Glomerular endothelial cell (primary cell): Measurements from ENCODE around the gene PPARGC1A. TPM values are rescaled to one million over a fixed set of nuclear protein-coding genes. Genes with fewer than 3 reads are reported as not detected.

Experiments
- DNase-seq: peaks from one replicate; pipeline ENCODE4 v3.0.0-alpha.2; 2011; ENCODE audit warnings: low read depth, low spot score; ENCODE audit errors: extremely low read depth
- total RNA-seq: library from RNA; depleted of rRNA; stranded (reverse); fragments of >200 nt; gene quantifications from 2 replicates; pipeline ENCODE4 v1.2.3, GENCODE V29; 2015

The PPARGC1A gene
- total RNA-seq, 1 donor from 2014 or later = 1.8 TPM

DNA sequence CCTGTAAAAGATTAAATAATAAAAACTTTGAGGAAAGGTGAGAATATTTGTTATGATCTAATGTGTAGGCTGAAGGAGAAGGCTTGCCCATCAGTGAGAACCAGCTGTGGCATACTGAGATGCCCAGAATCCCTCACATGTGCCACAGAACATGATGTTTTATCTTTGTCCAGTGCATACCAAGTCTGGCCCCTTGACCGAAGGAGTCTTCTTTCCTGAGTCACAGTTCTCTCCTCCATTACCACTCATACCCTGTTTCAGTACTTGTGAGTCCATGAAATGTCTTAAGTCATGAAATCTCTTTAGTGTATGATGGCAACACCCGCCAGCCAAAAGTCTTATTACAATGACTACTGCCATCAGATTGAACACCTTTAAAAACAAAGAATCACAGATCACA, 42.7 kb downstream of the PPARGC1A start:
- no peak for DNase-seq

- no peak for DNase-seq
Measured at GRCh38 chr4:23844961-23845360, 44.9 kb downstream of the PPARGC1A start.

- DNase-seq = no peak
Measured at GRCh38 chr4:23839279-23839678, 50.6 kb downstream of the PPARGC1A start.

GRCh38 chr4:23838607-23839006, 51.2 kb downstream of the PPARGC1A start:
- no peak for DNase-seq

- DNase-seq = no peak
Measured at GRCh38 chr4:23838131-23838530, 51.7 kb downstream of the PPARGC1A start.

- DNase-seq = no peak
Measured at GRCh38 chr4:23837371-23837770, 52.5 kb downstream of the PPARGC1A start.

DNA sequence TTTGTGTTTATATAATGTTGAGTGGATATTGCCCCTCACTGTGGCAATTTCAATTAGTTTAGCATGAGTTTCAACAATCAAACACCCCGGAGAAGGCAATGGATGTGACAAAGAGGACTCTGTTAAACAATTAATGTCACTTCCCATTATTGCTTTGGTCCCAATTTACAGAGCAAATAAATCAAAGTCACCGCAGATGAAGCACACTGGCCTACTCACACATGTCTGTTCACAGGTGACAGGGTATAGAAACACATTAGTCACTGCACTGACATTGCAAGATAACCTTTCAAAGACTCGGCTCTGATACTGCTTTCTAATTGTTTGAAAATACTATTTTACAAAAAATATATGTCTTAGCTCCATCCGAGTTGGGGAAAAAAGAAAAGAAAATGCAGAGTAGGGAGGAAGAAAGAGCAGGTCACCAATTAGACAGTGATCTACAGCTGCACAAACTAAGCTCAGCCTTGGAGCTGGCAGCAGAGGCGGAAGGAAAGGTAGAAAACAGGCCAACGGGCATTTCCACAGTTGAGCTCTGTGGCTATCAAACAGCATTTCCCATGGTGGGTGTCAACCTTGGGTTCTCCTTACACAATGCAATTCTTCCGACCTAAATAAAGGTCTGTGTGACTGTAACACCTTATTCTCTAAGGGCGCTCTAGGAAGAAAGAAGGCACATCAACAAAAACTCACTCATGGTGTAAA, 53.9 kb downstream of the PPARGC1A start:
- no peak for DNase-seq

DNA sequence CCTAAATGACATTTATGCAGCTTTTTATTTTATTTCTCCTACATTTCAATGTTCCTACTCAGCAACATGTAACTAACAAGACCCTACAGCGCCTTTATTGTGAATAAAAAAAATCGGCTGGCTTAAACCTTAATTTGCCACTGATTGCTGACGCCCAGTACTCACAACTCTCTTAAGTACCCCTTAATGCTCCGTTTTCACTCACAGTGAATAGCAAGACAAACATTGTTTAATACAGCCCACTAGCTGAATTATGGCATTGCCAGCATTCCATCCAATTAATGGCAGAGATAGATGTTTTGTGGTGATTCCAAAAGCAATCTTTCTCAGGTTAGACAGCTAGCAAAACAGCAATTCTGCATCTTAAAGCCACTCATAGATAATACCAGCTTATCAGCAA, 61.1 kb downstream of the PPARGC1A start:
- DNase-seq = no peak

DNA sequence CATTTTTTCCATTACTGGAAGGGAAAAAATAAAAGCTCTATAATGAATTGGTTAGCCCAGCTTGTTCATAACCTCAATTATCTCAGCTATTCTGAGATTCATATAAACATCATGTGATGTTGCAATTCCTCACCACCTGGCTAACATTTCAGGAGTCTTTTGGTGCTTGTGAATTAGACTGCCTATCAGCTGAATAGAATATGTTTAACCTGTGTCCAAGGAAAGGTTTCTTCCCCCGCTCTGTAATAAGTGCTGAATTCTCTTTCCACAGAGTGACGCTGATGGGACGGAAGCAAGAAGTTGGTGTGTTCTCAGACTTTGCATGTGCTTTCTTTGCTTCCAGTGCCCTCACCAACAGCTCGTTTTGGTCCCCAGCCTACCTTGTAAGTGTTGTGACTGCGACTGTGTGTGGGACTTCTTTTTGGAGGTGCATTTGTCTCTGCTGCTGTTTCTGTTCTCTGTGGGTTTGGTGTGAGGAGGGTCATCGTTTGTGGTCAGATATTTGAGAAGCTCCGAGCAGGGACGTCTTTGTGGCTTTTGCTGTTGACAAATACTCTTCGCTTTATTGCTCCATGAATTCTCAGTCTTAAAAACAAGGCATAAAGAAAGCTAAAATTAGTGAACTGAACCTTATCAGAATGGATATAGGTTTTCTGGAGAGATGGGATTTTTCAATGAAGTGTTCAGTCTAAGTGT, 61.7 kb downstream of the PPARGC1A start:
- DNase-seq = no peak

GRCh38 chr4:23822181-23822580, 67.7 kb downstream of the PPARGC1A start:
- DNase-seq = no peak

DNA sequence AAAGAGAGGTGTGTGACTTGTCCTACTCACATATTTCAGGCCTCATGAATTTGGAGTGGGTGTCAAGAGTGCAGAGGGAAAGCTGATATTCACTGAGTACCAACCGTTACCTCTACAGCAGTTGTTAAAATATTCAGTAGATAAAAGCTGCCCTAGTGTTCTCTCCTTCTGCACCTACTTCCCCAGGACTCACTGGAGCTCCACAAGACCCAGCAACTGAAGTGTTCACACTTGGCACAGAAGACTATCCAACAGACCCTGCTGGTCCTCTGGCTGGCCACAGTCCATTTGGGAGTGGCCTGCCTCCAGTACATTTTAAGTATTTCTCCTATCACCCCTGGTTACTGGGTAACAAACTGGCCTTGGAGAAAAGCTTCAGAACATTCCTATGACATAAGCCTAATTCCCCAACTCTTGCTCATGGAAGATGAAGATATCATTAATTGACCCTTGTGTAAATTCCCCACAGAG, 70.8 kb downstream of the PPARGC1A start:
- DNase-seq = no peak

DNA sequence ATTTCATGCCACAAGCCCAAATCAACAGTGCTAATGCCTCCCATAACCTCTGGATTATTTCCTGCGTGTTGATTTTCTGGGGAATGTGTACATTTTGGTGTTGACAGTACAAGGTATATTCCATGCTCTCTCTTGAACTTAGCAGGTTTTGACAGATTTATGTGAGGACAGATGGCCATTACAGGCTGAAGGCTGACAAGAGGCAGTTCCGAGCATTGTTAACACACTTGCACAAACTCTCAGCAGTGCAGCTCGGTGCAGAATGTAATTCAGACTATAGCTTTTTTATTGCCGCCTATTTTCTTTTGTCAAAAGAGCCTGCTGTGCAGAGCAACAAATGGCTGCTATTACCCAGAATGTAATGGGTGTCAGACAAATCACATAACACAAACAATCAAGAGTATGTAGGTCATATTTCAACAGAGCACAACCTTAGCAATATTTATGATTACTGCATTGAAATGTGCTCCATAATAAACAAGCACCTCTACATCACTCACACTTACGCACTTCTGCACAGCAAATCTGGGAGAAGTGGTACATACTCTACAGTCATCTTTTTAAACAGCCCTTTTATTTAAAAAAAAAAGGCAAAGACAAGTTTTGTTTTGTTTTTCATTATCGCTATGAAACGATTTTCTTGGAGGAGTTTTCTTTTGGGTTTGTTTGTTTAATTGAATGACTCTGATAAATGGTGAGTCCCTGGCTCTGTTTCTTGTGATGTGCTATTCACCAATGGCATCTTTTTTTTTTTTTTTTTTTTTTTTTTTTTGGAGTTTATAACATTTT, 71.6 kb downstream of the PPARGC1A start:
- no peak for DNase-seq

- DNase-seq = no peak
Measured at GRCh38 chr4:23814996-23815660, 74.7 kb downstream of the PPARGC1A start.

- no peak for DNase-seq
Measured at GRCh38 chr4:23814587-23814986, 75.3 kb downstream of the PPARGC1A start.

DNA sequence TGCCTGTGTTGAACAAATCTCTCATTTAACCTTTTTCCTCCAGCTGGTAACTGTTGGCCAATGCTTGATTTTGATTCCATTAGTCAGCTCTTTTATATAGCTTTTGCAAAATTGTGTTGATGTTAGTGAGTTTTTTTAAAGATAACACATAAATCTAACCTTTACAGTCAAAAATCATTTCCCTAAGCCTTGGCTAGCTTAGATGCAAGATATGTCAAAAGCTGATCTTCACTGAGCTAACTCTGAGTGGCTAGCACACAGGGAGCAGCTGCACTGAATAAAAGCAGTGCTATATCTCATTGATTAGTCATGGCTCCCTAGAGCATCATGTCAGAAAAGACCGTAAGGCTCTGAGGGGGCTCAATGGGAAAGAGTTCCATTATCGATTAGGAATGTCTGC, 78.7 kb downstream of the PPARGC1A start:
- no peak for DNase-seq

GRCh38 chr4:23805450-23805851, 84.4 kb downstream of the PPARGC1A start:
- DNase-seq = no peak

DNA sequence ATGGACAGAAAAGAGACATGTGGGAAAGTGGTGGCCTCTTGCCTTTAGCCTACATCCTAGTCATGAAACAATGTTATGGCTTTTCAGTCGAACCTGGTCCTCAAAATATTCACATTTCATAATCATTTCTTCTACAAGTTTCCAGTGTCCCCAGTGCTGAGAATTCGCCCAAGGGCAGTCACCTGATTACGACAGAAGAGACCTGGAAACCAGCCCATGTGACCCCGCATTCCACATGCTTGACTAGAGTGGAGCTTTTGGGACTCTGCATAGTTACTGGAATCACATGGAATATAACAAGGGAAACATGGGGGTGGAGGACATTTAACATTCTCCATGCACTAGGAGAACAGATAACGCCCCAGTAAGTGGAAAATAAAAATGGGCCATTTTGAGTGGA, 100.1 kb downstream of the PPARGC1A start:
- DNase-seq = no peak

DNA sequence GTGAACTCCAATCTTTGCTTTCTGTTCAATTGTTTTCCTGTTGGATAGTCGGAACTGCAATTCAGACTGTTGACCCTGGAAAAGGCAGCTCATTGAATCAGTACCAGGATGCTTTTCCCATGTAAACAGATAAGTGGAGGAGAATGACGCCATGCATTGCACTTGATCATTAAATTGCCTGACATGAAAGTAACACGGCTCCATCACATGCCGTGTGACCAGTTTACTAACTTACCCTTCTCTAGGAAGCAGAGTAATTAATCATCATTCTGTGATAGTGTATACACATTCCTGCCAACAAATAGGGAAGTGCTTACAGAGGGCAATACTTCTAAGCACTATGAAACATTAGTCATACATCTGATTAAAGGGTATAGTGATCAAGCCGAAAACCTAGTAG, 101.4 kb downstream of the PPARGC1A start:
- DNase-seq = no peak

DNA sequence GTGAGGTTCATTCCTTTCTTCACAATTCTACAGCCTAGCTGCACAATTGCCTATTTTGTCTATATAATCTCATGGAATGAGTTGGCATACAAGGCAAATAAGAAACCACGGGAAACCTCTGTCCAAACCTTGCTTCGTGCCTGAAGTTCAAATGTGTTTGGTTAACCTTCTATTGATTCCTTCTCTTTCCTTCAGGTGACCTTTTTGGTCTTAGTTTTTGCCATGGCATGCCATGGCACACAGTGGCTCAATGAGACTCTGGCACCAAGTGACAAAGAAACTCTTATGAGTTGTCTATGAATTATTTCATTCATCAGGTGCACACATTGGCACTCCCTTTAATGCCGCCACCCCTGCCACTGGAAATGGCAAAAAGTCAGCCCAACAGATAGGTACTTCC, 101.8 kb downstream of the PPARGC1A start:
- no peak for DNase-seq

- no peak for DNase-seq
Measured at GRCh38 chr4:23782778-23783437, 106.9 kb downstream of the PPARGC1A start.

DNA sequence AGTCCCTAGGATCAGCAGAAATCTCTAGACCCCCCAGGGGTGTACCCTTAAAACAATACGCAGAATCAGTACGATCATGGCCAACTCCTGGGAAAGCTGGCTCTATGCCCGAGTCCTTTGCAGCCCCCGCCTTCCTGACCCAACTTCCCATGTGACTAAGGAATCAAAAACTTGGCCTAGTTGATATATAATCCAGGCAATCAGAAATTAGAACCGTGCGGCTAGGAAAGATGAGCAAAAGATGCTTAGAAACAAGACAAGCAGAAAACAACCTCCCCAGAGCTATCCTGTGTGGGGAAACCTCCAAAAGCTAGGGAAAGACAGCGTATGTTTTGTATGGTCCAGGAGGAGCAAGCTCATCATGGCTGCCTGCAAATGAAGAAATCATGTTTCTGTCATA, 110.0 kb downstream of the PPARGC1A start:
- DNase-seq = no peak
